GM12874 (cell line): ENCODE data around the gene SLC12A2.

ENCODE experiments used
- CTCF ChIP-seq: IDR thresholded peaks from 2 replicates; pipeline ENCODE4 v1.5.1; 2011; ENCODE audit warnings: low read depth, mild to moderate bottlenecking, control low read depth, low read length, moderate library complexity; ENCODE audit not compliant: insufficient read depth

SLC12A2 gene

GRCh38 chr5:128169401-128170017, 85.9 kb downstream of the SLC12A2 start:
- no peak for TF ChIP-seq CTCF

- no peak for TF ChIP-seq CTCF
Observed at GRCh38 chr5:128172102-128172501, 88.5 kb downstream of the SLC12A2 start.

- TF ChIP-seq CTCF, result no peak
Observed at GRCh38 chr5:128174951-128175350, 91.4 kb downstream of the SLC12A2 start.

GRCh38 chr5:128192368-128192767, 108.8 kb downstream of the SLC12A2 start:
- no peak for TF ChIP-seq CTCF

GRCh38 chr5:128193665-128194390, 110.3 kb downstream of the SLC12A2 start:
- TF ChIP-seq CTCF, result no peak

GRCh38 chr5:128195316-128195715, 111.8 kb downstream of the SLC12A2 start:
- TF ChIP-seq CTCF, result no peak

GRCh38 chr5:128196080-128196479, 112.5 kb downstream of the SLC12A2 start:
- no peak for TF ChIP-seq CTCF
